Breast epithelium (tissue), 3 donors: ENCODE results near the gene HMX3.

Source experiments
- POLR2AphosphoS5 ChIP-seq, 3 donors: sonication (generic); formaldehyde crosslinking; IDR thresholded peaks; one replicate each; pipeline ENCODE4 v1.6.1; 2017; ENCODE audit warnings: antibody characterized with exemption in 3 of 3
- TF ChIP-seq, protein P1 (sequence below), 3 donors: fragments of 450-650 bp; IDR thresholded peaks; one replicate each; pipeline ENCODE4 v1.5.1; 2016 to 2017; ENCODE audit warnings: antibody characterized with exemption in 3 of 3, mild to moderate bottlenecking in 3 of 3, moderate library complexity in 3 of 3

DNA sequence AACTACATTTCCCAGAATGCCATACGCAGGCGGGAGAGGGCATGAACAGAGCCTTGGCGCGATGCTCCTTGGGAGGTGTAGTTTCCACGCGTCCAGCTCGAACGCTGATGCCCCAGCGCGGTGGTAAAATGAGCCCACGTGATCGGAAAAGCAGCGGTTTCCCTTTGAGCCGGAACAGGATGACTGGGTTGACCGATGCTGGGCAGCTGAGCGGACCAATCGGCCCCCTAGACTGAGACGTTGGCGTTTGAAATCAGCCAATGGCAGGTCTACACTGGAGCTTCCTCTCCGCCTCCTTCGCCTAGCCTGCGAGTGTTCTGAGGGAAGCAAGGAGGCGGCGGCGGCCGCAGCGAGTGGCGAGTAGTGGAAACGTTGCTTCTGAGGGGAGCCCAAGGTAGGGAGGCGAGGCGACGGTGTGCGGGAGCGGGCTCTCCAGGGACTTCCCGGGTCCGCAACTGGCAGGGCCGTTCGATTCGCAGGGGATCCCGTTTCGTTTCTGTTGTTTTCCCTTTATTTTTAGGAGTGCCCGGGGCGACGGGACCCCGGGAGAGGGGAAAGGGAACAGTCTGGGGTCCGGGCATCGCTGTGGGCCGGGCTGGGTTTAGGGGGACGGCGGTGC lies 18.4 kb downstream of the HMX3 start, which contains the start of gene BUB3:
- TF ChIP-seq, protein P1, sequence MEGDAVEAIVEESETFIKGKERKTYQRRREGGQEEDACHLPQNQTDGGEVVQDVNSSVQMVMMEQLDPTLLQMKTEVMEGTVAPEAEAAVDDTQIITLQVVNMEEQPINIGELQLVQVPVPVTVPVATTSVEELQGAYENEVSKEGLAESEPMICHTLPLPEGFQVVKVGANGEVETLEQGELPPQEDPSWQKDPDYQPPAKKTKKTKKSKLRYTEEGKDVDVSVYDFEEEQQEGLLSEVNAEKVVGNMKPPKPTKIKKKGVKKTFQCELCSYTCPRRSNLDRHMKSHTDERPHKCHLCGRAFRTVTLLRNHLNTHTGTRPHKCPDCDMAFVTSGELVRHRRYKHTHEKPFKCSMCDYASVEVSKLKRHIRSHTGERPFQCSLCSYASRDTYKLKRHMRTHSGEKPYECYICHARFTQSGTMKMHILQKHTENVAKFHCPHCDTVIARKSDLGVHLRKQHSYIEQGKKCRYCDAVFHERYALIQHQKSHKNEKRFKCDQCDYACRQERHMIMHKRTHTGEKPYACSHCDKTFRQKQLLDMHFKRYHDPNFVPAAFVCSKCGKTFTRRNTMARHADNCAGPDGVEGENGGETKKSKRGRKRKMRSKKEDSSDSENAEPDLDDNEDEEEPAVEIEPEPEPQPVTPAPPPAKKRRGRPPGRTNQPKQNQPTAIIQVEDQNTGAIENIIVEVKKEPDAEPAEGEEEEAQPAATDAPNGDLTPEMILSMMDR (IDR thresholded peaks at IDR 0.05), result no peak
- TF ChIP-seq POLR2AphosphoS5 (IDR thresholded peaks at IDR 0.05), result peak; percentile 50 to 90 (median 87)
